ENCODE data around the gene NOS2. TPM values are rescaled to one million over a fixed set of nuclear protein-coding genes. Genes with fewer than 3 reads are reported as not detected.
"Not testable (repeated sequence)": the region's sequence is repeated elsewhere in the genome, so short reads cannot be mapped to it uniquely, and the experiment has no call there.

NOS2 gene
- total RNA-seq, 1 experiment from 2014 or later: 0.35 TPM

- Histone ChIP-seq H2AFZ (ENCODE audit: low read length) (no peak overlapping the region), H4K91ac (ENCODE audit: insufficient read length, low read depth, low read length) (no peak overlapping the region), H2BK5ac (ENCODE audit: insufficient read length, low read length) (no peak overlapping the region), H2AK5ac (ENCODE audit: insufficient read length, low read length) (no peak overlapping the region), H3K23me2 (ENCODE audit: insufficient read length, low read depth, low read length, poor library complexity, severe bottlenecking) (no peaks in the 10 kb centered on the region), H2BK15ac (ENCODE audit: low read depth, low read length) (no peak overlapping the region), H3K18ac (ENCODE audit: insufficient read length, low read depth, low read length) (no peak overlapping the region), H3K79me2 (ENCODE audit: insufficient read depth, low read length) (no peaks in the 10 kb centered on the region), H3K9ac (ENCODE audit: extremely low read depth, insufficient read length, low read length) (no peak overlapping the region), H3T11ph (ENCODE audit: low read length) (no peak overlapping the region), H4K20me1 (ENCODE audit: control insufficient read depth, insufficient read depth, insufficient read length) (no peaks in the 10 kb centered on the region), H4K5ac (ENCODE audit: insufficient read length, low read depth, low read length) (no peak overlapping the region), H3K23ac (ENCODE audit: insufficient read length, low read depth, low read length) (no peak overlapping the region), H3K4ac (ENCODE audit: low read depth, low read length) (no peak overlapping the region), H3K56ac (ENCODE audit: insufficient read length, low read depth, low read length) (no peak overlapping the region), H2BK20ac (ENCODE audit: low read depth, low read length, poor library complexity, severe bottlenecking) (no peak overlapping the region), H4K8ac (replicated peaks; ENCODE audit: insufficient read length, low read depth, low read length) (no peak overlapping the region), H3K4me2 (ENCODE audit: insufficient read depth, insufficient read length, low read length) (no peak overlapping the region), H2BK120ac (ENCODE audit: low read depth, low read length, poor library complexity, severe bottlenecking) (no peak overlapping the region), H3K9me3 (ENCODE audit: control insufficient read depth, low read depth, low read length) (peaks cover 10% of the 10 kb centered on the region), H3K27me3 (ENCODE audit: insufficient read depth, low read length) (no peaks in the 10 kb centered on the region), H3K4me1 (ENCODE audit: insufficient read depth, low read length) (no peaks in the 10 kb centered on the region), H3K27ac (ENCODE audit: insufficient read length, low read depth, low read length) (no peak overlapping the region), H3K79me1 (ENCODE audit: insufficient read depth, low read depth, low read length, poor library complexity, severe bottlenecking) (no peaks in the 10 kb centered on the region), H2BK12ac (ENCODE audit: insufficient read length, low read depth, low read length) (no peak overlapping the region), H3K14ac (ENCODE audit: insufficient read depth, low read length) (no peak overlapping the region)
- Mint-ChIP-seq H3K9me3 (peaks cover 17 to 30% of the 10 kb centered on the region in 2 experiments), H3K4me3 (no peak overlapping the region), H3K4me1 (no peaks in the 10 kb centered on the region), H3K27me3 (ENCODE audit: low read depth) (peaks cover 3% of the 10 kb centered on the region), H3K27ac (no peak overlapping the region), H3K36me3 (ENCODE audit: insufficient read depth in 1 of 3, low read depth in 3 of 3) (peaks cover 8 to 17% (median 15%) of the 10 kb centered on the region in 3 experiments; a peak in 6 of 7 replicates)
- DNase-seq: no peak
- no peak for TF ChIP-seq CTCF (conservative IDR thresholded peaks at IDR 0.05)
- WGBS (ENCODE audit: extremely low coverage, insufficient read length, low lambda C conversion rate): no CpG with 5 or more reads among the region's 3 CpGs
Measured at GRCh38 chr17:27824176-27824715, 23.9 kb upstream of the NOS2 start.

GRCh38 chr17:27822108-27822507 lies 21.8 kb upstream of the NOS2 start:
- not testable (repeated sequence) for H3K4me1 Mint-ChIP-seq; H2BK20ac ChIP-seq (ENCODE audit: low read depth, low read length, poor library complexity, severe bottlenecking); H3K9me3 ChIP-seq (ENCODE audit: control insufficient read depth, low read depth, low read length); H4K8ac ChIP-seq (replicated peaks; ENCODE audit: insufficient read length, low read depth, low read length); H3K9ac ChIP-seq (ENCODE audit: extremely low read depth, insufficient read length, low read length); H3K14ac ChIP-seq (ENCODE audit: insufficient read depth, low read length); DNase-seq; H3K4ac ChIP-seq (ENCODE audit: low read depth, low read length); H3K56ac ChIP-seq (ENCODE audit: insufficient read length, low read depth, low read length); H3K23ac ChIP-seq (ENCODE audit: insufficient read length, low read depth, low read length); H3K23me2 ChIP-seq (ENCODE audit: insufficient read length, low read depth, low read length, poor library complexity, severe bottlenecking); H3K4me1 ChIP-seq (ENCODE audit: insufficient read depth, low read length); H2BK5ac ChIP-seq (ENCODE audit: insufficient read length, low read length); H2BK12ac ChIP-seq (ENCODE audit: insufficient read length, low read depth, low read length); H3K27me3 ChIP-seq (ENCODE audit: insufficient read depth, low read length); H3K4me3 Mint-ChIP-seq; H3K79me1 ChIP-seq (ENCODE audit: insufficient read depth, low read depth, low read length, poor library complexity, severe bottlenecking); H3K27me3 Mint-ChIP-seq (ENCODE audit: low read depth); H3K27ac Mint-ChIP-seq; H3K4me2 ChIP-seq (ENCODE audit: insufficient read depth, insufficient read length, low read length); H2BK15ac ChIP-seq (ENCODE audit: low read depth, low read length); H2BK120ac ChIP-seq (ENCODE audit: low read depth, low read length, poor library complexity, severe bottlenecking); H4K20me1 ChIP-seq (ENCODE audit: control insufficient read depth, insufficient read depth, insufficient read length); H4K5ac ChIP-seq (ENCODE audit: insufficient read length, low read depth, low read length); H3T11ph ChIP-seq (ENCODE audit: low read length); H4K91ac ChIP-seq (ENCODE audit: insufficient read length, low read depth, low read length); H2AK5ac ChIP-seq (ENCODE audit: insufficient read length, low read length); H2AFZ ChIP-seq (ENCODE audit: low read length); H3K79me2 ChIP-seq (ENCODE audit: insufficient read depth, low read length); H3K18ac ChIP-seq (ENCODE audit: insufficient read length, low read depth, low read length); H3K27ac ChIP-seq (ENCODE audit: insufficient read length, low read depth, low read length)
- Mint-ChIP-seq H3K9me3 (peaks cover 17 to 30% of the 10 kb centered on the region in 2 experiments), H3K36me3 (ENCODE audit: insufficient read depth in 1 of 3, low read depth in 3 of 3) (peaks cover 8 to 17% (median 15%) of the 10 kb centered on the region in 3 experiments; a peak in 6 of 7 replicates)
- WGBS (ENCODE audit: extremely low coverage, insufficient read length, low lambda C conversion rate): no CpG with 5 or more reads among the region's 10 CpGs

All from H9 (cell line).